Gastrocnemius medialis (tissue), 4 donors: ENCODE data around the gene LRTM2. TPM values are rescaled to one million over a fixed set of nuclear protein-coding genes. Genes with fewer than 3 reads are reported as not detected.

Experiments
- ATAC-seq, 2 donors: fragments of 150-250 bp; one replicate each; pipeline ENCODE4 v1.9.1; 2016
- DNase-seq, 2 donors: peaks; one replicate each; pipeline ENCODE4 v3.0.0-alpha.2; 2019
- H3K27ac ChIP-seq, 4 donors: fragments of 200-600 bp; sonication (generic); 1 replicate in 1 of 4; 2 replicates in 3 of 4; pipeline ENCODE4 v1.5.1; 2016 to 2018; ENCODE audit warnings: mild to moderate bottlenecking in 2 of 4, moderate library complexity in 1 of 4
- H3K27me3 ChIP-seq, 3 donors: fragments of 200-600 bp; sonication (generic) in 2 of 3; 1 replicate in 1 of 3; 2 replicates in 2 of 3; pipeline versions ENCODE4 v1.5.1 to v1.6.0; 2016 to 2019; ENCODE audit warnings: mild to moderate bottlenecking in 1 of 3, moderate library complexity in 1 of 3
- H3K36me3 ChIP-seq, 2 donors: fragments of 200-600 bp; sonication (generic) in 1 of 2; one replicate each; pipeline ENCODE4 v1.5.1; 2017 to 2018
- H3K4me1 ChIP-seq, 2 donors: fragments of 200-600 bp; sonication (generic) in 1 of 2; one replicate each; pipeline ENCODE4 v1.5.1; 2016 to 2017; ENCODE audit warnings: mild to moderate bottlenecking in 2 of 2
- H3K4me3 ChIP-seq, 4 donors: fragments of 200-600 bp; sonication (generic) in 3 of 4; 1 replicate in 1 of 4; 2 replicates in 3 of 4; pipeline ENCODE4 v1.5.1; 2016 to 2019; ENCODE audit warnings: mild to moderate bottlenecking in 2 of 4
- H3K9me3 ChIP-seq, 3 donors: fragments of 200-600 bp; sonication (generic) in 2 of 3; 1 replicate in 1 of 3; 2 replicates in 2 of 3; pipeline ENCODE4 v1.5.1; 2016 to 2019
- POLR2A ChIP-seq, 2 donors: fragments of 450-650 bp; IDR thresholded peaks; one replicate each; pipeline ENCODE4 v1.6.1; 2017; ENCODE audit warnings: antibody characterized with exemption in 2 of 2, mild to moderate bottlenecking in 2 of 2, moderate library complexity in 2 of 2
- in situ Hi-C, 4 donors: fragments of 200-750 bp; cut with MboI; loops; one replicate each; pipeline versions ENCODE4 v1.15.0 to v1.8.0; 2017; ENCODE audit warnings: low sequenced_read_pairs in 4 of 4
- intact Hi-C: fragments of 100-400 bp; cut with DNase I; formaldehyde crosslinking; loops from one replicate; pipeline ENCODE4 v1.15.1; 2023; ENCODE audit warnings: low total_unique reads
- total RNA-seq, 4 donors: library from RNA; depleted of rRNA; stranded (reverse); fragments of >200 nt; gene quantifications; one replicate each; pipeline versions ENCODE4 v1.1.0 to v1.2.3, GENCODE V29; 2016
- TF ChIP-seq, protein P1 (sequence below), 5 experiments: fragments of 450-650 bp in 3 of 5; fragments of 200-600 bp in 2 of 5; sonication (generic) in 2 of 5; IDR thresholded peaks in 4 of 5; conservative IDR thresholded peaks in 1 of 5; 1 replicate in 4 of 5; 2 replicates in 1 of 5; pipeline ENCODE4 v1.5.1; 2016 to 2019; ENCODE audit warnings: antibody characterized with exemption in 5 of 5, mild to moderate bottlenecking in 3 of 5, moderate library complexity in 3 of 5

LRTM2 gene
- total RNA-seq, 4 donors from 2014 or later, result not detected

DNA sequence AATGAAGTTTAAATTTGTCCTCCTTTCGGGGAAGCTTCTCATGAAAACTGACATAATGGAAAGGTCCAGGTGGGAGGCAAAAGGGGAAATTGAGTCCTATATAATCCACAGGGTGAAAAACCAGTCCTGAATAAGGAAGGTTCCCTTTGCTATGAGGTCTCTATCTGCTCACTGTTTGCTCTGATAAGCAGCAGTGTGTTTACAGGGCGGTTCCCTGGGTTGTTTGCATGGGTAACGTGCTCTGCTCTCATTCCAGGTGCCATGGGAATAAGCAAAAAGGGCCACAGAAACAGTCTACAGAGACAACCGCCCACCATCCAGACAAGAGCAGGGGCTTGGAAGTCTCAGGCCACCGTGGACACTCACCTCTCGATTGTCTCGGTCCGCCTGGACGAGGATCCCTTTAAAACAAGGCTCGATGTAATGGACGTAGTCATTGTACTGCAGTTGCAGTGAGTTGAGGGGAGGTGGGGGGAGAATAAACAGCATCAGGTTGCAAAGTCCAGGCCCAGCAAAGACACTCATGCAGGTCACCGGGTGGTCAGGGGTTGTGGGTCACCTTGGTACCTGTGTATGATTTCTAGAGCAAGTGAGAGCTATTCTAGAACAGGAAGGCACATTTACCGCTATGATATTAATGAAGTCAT is 65.4 kb downstream of the LRTM2 start:
- in situ Hi-C loops, result no loop called here
- ATAC-seq (no peak), DNase-seq (no peak)
- no peaks in the 10 kb centered on the region for H3K27me3 ChIP-seq
- H3K4me3 ChIP-seq, result no peak overlapping the region
- H3K9me3 ChIP-seq, result no peaks in the 10 kb centered on the region
- no peak for TF ChIP-seq POLR2A (IDR thresholded peaks at IDR 0.05)
- TF ChIP-seq, protein P1, sequence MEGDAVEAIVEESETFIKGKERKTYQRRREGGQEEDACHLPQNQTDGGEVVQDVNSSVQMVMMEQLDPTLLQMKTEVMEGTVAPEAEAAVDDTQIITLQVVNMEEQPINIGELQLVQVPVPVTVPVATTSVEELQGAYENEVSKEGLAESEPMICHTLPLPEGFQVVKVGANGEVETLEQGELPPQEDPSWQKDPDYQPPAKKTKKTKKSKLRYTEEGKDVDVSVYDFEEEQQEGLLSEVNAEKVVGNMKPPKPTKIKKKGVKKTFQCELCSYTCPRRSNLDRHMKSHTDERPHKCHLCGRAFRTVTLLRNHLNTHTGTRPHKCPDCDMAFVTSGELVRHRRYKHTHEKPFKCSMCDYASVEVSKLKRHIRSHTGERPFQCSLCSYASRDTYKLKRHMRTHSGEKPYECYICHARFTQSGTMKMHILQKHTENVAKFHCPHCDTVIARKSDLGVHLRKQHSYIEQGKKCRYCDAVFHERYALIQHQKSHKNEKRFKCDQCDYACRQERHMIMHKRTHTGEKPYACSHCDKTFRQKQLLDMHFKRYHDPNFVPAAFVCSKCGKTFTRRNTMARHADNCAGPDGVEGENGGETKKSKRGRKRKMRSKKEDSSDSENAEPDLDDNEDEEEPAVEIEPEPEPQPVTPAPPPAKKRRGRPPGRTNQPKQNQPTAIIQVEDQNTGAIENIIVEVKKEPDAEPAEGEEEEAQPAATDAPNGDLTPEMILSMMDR (IDR thresholded peaks at IDR 0.05 in 4 of 5, conservative IDR thresholded peaks at IDR 0.05 in 1 of 5), result no peak
- H3K4me1 ChIP-seq, result no peaks in the 10 kb centered on the region
- intact Hi-C loops, result no loop called here
- no peak overlapping the region for H3K27ac ChIP-seq
- no peaks in the 10 kb centered on the region for H3K36me3 ChIP-seq

Other genes starting within 250 kb of the LRTM2 start
- gene FBXL14, start 226.0 kb upstream of the LRTM2 start, total RNA-seq, result 10 to 100 TPM in 1 of 4 donors, 1 to 10 TPM in 3; 5.8 to 11.5 (median 7.4) TPM
- gene WNT5B, start 191.3 kb upstream of the LRTM2 start, total RNA-seq, result 1 to 10 TPM in 2 of 4 donors, under 1 TPM in 2; 0.17 to 2.5 (median 0.88) TPM
- 10 to 100 TPM; 18.9 to 47.4 (median 25.1) TPM for gene ADIPOR2, start 129.5 kb upstream of the LRTM2 start, total RNA-seq
- 1 to 10 TPM in 2 of 4 donors, under 1 TPM in 2; 0.25 to 3.1 (median 0.68) TPM for gene CACNA2D4, start 98.1 kb downstream of the LRTM2 start, total RNA-seq
- 10 to 100 TPM; 11.5 to 13.5 (median 12.4) TPM for gene DCP1B, start 183.9 kb downstream of the LRTM2 start, total RNA-seq
- 1 to 10 TPM in 2 of 4 donors, under 1 TPM in 2; 0.80 to 1.8 (median 0.91) TPM for gene CACNA1C, start 232.4 kb downstream of the LRTM2 start, total RNA-seq